HUDEP-2 (cell line): ENCODE measurements around the gene CHRNA9.

Experiments
- DNase-seq, 76 experiments: peaks; one replicate each; lab custom pipeline; 2025; ENCODE audit not compliant: unreplicated experiment in 76 of 76; lab: John Stamatoyannopoulos, UW

The CHRNA9 gene

GRCh38 chr4:40307627-40308497, 27.3 kb upstream of the CHRNA9 start:
- DNase-seq, result no peak

DNA sequence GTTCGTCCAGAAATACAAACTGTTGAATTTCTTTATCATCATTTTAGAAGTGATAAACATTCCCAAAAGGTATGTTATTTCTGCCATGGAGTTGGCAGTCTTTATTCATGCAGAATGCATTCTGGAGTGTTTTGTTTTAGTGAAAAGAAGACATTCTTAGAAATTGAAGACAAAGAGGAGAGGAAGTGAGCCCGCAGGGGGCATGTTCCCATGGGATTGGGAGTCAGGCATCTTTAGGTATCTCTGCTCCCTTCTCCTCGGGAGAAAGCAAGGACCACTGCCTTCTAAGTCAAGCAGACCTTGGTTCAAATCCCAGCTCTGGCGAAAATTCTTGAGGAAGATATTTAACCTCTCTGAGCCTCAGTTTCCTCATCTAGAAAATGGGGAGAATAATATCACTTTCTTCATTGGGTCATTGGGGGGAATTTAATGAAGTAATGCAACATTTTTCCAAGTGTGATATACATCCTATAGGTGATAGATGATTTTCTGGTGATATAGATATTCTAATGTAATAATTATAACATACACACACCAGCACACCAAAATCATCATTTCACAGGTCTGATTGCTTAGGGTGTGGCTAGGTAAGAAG, 26.5 kb upstream of the CHRNA9 start:
- no peak for DNase-seq

GRCh38 chr4:40309250-40309774, 25.8 kb upstream of the CHRNA9 start:
- no peak for DNase-seq

DNA sequence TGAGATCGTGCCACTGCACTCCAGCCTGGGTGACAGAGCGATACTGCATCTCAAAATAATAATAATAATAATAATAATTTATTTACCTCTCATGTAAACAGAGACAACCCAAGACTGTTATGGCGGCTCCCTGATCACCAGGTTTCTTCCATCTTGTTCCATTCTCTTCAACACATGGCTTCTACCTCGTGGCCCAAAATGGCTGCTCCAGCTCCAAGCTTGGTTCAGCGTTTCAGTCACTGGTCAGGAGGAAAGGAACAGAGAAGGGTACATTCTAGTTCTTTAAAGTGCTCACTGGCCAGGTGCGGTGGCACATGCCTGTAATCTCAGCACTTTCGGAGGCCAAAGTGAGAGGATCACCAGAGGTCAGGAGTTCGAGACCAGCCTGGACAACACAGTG, 24.9 kb upstream of the CHRNA9 start:
- DNase-seq, result no peak

- no peak for DNase-seq
Observed at GRCh38 chr4:40311811-40312346, 23.3 kb upstream of the CHRNA9 start.

DNA sequence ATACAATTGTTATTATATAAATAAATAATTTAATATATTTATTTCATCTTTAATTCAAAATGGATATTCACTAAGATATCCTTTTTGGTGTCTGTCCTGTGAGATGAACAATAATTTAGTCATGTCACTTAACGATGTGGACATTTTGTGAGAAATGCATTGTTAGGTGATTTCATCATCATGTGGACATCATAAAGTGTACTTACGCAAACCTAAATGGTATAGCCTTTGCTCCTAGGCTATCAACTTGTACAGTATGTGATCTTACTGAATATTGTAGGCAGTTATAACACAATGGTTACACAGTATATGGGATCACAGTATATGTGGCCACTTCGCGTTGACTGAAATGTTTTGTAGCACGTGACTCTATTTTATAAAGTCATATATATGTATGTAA, 20.2 kb upstream of the CHRNA9 start:
- no peak for DNase-seq

DNA sequence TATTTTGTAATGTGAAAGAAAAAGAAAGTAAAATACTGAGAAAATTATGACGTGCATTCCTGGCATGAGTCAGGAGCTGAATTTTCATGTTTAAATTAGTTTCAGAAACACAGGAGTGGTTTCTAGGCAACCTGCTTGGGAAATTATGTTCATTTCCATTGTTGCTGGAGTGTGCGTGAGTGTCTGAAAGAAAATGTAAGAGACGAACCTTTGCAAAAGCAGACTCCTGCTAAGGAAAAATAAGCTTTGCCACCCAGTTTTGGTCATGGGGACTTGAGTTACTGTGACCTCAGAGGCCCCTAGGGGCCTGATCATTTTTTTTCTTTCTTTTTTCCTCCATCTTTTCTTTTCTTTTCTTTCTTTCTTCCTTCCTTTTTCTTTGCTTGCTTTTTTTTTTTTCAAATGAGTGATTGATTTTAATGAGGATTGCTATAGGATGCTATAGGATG, 18.8 kb upstream of the CHRNA9 start:
- no peak for DNase-seq

- no peak for DNase-seq
Observed at GRCh38 chr4:40316782-40317635, 18.1 kb upstream of the CHRNA9 start.

GRCh38 chr4:40317916-40318658, 17.0 kb upstream of the CHRNA9 start:
- no peak for DNase-seq

DNA sequence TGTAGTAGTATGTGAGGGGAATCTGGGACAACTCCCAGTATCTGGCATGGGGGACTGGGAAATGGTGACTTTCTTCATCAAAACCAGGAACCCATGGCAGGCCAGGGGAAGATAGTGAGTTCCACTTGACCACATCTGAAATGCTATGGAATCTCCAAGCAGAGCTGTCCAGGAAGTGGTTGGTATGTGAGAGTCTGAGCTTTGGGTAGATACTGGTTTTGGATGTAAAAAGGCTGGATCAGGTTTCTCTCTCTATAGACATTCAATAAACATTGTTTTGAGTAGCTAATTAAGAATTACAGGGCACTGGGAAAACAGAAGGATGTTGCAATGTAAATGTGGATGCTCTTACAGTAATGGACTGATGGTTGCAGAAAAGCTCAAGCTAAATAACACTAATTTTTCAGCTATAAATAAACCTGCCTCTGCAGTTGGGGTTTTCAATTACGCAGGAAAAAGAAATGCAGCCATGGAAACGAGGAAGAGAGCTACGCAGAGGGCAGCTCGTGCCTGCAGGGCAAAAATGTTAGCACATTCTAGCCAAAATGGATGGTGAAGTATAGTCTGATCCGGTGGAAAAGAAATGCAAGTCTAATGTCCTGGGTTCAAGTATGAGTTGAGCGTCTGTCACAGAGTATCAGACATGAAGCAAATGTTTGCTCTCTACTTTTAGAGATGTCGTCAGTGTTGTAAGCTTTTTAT, 13.4 kb upstream of the CHRNA9 start:
- no peak for DNase-seq

GRCh38 chr4:40322811-40323210, 12.3 kb upstream of the CHRNA9 start:
- no peak for DNase-seq

GRCh38 chr4:40323866-40324265, 11.3 kb upstream of the CHRNA9 start:
- DNase-seq, result no peak

DNA sequence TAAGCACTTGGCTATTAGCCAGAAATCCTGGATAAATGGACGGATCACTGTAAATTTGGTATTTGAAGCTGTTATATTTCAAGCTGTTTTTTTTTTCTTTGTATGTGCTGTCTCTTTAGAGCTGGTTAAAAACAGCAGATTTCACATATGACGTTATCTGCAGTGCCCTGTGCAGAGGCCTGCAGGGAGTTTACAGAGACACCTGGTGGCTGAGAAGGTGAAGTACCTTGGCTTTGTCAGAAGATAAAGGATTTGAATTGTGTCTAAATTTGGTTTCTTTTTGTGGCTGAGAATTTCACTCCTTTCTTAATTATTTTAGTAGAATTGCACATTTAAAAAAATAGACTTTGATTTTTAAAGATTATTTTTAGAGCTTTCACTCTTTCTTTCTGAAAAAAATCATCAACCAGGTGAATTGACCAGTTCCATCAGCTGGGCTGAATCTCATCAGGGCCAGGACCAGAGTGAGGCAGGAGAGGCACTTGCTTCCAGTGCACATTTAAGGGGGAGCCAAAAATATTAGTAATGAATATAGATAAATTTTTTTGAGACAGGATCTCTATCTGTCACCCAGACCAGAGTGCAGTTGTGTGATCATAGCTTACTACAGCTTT, 9.6 kb upstream of the CHRNA9 start:
- peak in 54 of 76 experiments; percentile 1 to 61 (median 24) for DNase-seq

DNA sequence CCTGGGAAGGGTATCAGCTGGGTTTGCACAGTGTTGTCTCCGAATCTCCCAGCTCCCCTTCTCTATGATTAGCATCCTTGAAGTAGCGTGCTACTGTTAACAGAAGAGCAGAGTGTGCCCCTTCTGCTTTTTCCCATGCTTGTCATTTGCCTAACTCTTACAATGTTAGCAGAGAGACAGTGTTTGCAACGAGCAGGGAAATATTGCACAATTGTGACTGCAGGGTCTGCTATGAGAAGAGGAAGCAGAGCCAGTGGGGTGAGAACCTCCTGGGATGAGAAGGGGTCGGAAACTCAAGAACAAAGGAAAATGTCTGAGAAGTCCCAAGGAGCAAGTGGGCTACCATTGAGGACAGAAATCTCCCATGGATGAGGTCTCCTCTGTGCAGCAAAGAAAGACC, 7.8 kb upstream of the CHRNA9 start:
- no peak for DNase-seq

DNA sequence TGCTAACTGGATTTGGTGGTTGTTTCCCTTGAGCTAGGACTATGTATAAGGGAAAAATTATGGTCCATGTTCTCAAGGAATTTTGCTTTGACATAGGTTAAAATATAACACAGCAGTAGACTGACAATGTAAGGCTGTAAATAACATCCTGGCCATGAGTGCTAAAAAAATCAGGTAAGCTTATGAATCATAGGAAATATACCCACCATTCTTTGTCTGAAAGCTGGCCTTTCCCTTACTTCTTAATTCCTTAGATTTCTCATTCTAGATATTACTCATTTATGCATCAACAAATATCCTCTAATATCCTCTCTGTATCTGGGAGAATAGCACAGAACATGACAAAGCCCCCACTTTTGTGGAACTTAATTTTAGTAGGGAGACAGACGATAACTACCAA, 6.8 kb upstream of the CHRNA9 start:
- no peak for DNase-seq

- DNase-seq, result no peak
Observed at GRCh38 chr4:40329805-40330204, 5.3 kb upstream of the CHRNA9 start.

- no peak for DNase-seq
Observed at GRCh38 chr4:40330536-40330935, 4.6 kb upstream of the CHRNA9 start.

DNA sequence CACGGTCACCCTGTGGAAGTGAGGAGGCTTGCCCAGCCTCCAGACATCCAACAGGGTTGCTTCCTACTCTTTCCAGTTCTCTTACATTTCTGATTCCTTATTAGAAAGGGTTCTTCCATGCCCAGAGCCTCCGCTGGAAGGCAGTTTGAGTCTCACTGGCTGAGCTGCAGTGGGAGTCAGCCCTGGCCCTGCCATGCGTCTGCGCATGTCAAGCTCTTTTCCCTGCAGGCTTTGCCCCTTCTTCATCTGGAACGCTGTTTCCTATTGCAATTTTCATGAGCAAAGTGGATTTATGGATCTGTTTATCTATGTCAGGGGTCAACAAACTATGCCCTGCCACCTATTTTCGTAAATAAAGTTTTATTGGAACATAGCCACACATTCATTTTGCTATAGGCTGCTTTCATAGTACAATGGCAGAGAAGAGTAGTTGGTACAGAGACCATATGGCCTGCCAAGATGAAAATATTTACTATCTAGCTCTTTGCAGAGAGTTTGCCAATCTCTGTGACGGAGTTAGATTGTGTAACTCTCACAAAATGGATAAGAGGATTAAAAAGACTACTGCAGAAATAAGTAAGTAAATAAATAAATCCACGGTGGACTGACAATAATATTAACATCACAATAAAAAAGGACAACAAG, 3.9 kb upstream of the CHRNA9 start:
- DNase-seq, result no peak

GRCh38 chr4:40331961-40332360, 3.2 kb upstream of the CHRNA9 start:
- DNase-seq, result no peak
